Body of pancreas (tissue), 4 donors: ENCODE measurements around the gene DNHD1.

Experiments
- CTCF ChIP-seq, 7 experiments: fragments of 450-650 bp in 4 of 7; fragments of 200-600 bp in 3 of 7; sonication (generic) in 3 of 7; IDR thresholded peaks; one replicate each; pipeline ENCODE4 v1.5.1; 2016 to 2019; ENCODE audit warnings: antibody characterized with exemption in 7 of 7
- POLR2A ChIP-seq, 3 donors: fragments of 450-650 bp; IDR thresholded peaks; one replicate each; pipeline ENCODE4 v1.6.1; 2016; ENCODE audit warnings: antibody characterized with exemption in 3 of 3, mild to moderate bottlenecking in 2 of 3

GRCh38 chr11:6608011-6608410, 110.9 kb downstream of the DNHD1 start:
- TF ChIP-seq CTCF (IDR thresholded peaks at IDR 0.05) (no peak), POLR2A (IDR thresholded peaks at IDR 0.05) (no peak)
